HepG2 (cell line): ENCODE data around the gene LRRC74A. TPM values are rescaled to one million over a fixed set of nuclear protein-coding genes. Genes with fewer than 3 reads are reported as not detected.

Experiments
- DBP ChIP-seq: sonication (generic); formaldehyde crosslinking; IDR thresholded peaks from 2 replicates; pipeline ENCODE4 v1.4.0; 2020; ENCODE audit warnings: missing genetic modification reagents; ENCODE audit errors: not compliant biosample characterization
- ERF ChIP-seq: IDR thresholded peaks from 2 replicates; pipeline ENCODE4 v1.6.1; 2018; ENCODE audit warnings: missing biosample characterization, missing genetic modification reagents
- KAT8 ChIP-seq: IDR thresholded peaks from 2 replicates; pipeline ENCODE4 v1.6.1; 2016; ENCODE audit warnings: missing genetic modification reagents, missing compliant biosample characterization
- MAFF ChIP-seq: IDR thresholded peaks from 2 replicates; pipeline ENCODE4 v1.6.1; 2011; ENCODE audit warnings: low read depth, low read length, improper control_type of control experiment
- MTERF4 ChIP-seq: sonication (generic); formaldehyde crosslinking; IDR thresholded peaks from 2 replicates; pipeline ENCODE4 v1.8.0; 2023; ENCODE audit warnings: mild to moderate bottlenecking, missing genetic modification reagents
- NBN ChIP-seq: fragments of 450-650 bp; conservative IDR thresholded peaks from 2 replicates; pipeline ENCODE4 v1.6.1; 2017
- PAWR ChIP-seq: sonication (generic); formaldehyde crosslinking; IDR thresholded peaks from 2 replicates; pipeline ENCODE4 v1.4.0; 2020; ENCODE audit warnings: missing genetic modification reagents, mild to moderate bottlenecking, borderline replicate concordance
- PITX1 ChIP-seq: sonication (generic); formaldehyde crosslinking; IDR thresholded peaks from 2 replicates; pipeline ENCODE4 v1.5.1; 2020; ENCODE audit warnings: mild to moderate bottlenecking, missing genetic modification reagents
- RXRA ChIP-seq: sonication (generic); formaldehyde crosslinking; IDR thresholded peaks from 2 replicates; pipeline ENCODE4 v1.5.1; 2020; ENCODE audit warnings: missing genetic modification reagents
- SNAI1 ChIP-seq: sonication (generic); formaldehyde crosslinking; IDR thresholded peaks from 2 replicates; pipeline ENCODE4 v1.5.0; 2020; ENCODE audit warnings: mild to moderate bottlenecking, missing genetic modification reagents, borderline replicate concordance
- SP1 ChIP-seq, 2 experiments: fragments of 450-650 bp in 1 of 2; sonication (generic) in 1 of 2; formaldehyde crosslinking in 1 of 2; IDR thresholded peaks; 2 replicates each; pipeline versions ENCODE4 v1.4.0 to v1.6.1; 2016 to 2020; ENCODE audit warnings: missing genetic modification reagents in 1 of 2
- TBX2 ChIP-seq: sonication (generic); formaldehyde crosslinking; IDR thresholded peaks from 2 replicates; pipeline ENCODE4 v1.5.0; 2020; ENCODE audit warnings: missing genetic modification reagents, mild to moderate bottlenecking, borderline replicate concordance
- TFE3 ChIP-seq: IDR thresholded peaks from 2 replicates; pipeline ENCODE4 v1.6.1; 2016
- TIGD3 ChIP-seq: sonication (generic); formaldehyde crosslinking; IDR thresholded peaks from 2 replicates; pipeline ENCODE4 v1.5.1; 2020; ENCODE audit warnings: mild to moderate bottlenecking, missing genetic modification reagents, borderline replicate concordance
- ZNF331 ChIP-seq: sonication (generic); formaldehyde crosslinking; IDR thresholded peaks from 2 replicates; pipeline ENCODE4 v1.4.0; 2020; ENCODE audit warnings: missing genetic modification reagents
- ZNF629 ChIP-seq: sonication (generic); formaldehyde crosslinking; conservative IDR thresholded peaks from 2 replicates; pipeline ENCODE4 v1.5.0; 2020; ENCODE audit warnings: missing genetic modification reagents
- polyA plus RNA-seq, 8 experiments: library from polyadenylated mRNA; depleted of rRNA in 3 of 8; stranded (reverse) in 7 of 8; unstranded in 1 of 8; fragments of >200 nt; fragmentation: Illumina TruSeq in 4 of 8; extraction: Trizol in 4 of 8; gene quantifications; 2 replicates each; pipeline versions ENCODE4 v1.2.1 to v1.2.3, GENCODE V29; 2011 to 2016; ENCODE audit warnings: low read depth in 4 of 8, missing spikeins in 1 of 8, mixed read lengths in 1 of 8; ENCODE audit not compliant: insufficient read depth in 1 of 8
- total RNA-seq, 5 experiments: library from RNA; depleted of rRNA; stranded (reverse); fragments of >200 nt; fragmentation: Illumina TruSeq; extraction: Trizol; gene quantifications; 2 replicates each; pipeline ENCODE4 v1.2.3, GENCODE V29; 2016; ENCODE audit warnings: low read depth in 1 of 5
- TF ChIP-seq, protein P1 (sequence below), 2 experiments: sonication (generic) in 1 of 2; formaldehyde crosslinking in 1 of 2; IDR thresholded peaks; 2 replicates each; pipeline versions ENCODE4 v1.4.0 to v1.6.1; 2018 to 2020; ENCODE audit warnings: missing genetic modification reagents in 2 of 2, borderline replicate concordance in 1 of 2, low read depth in 1 of 2, mild to moderate bottlenecking in 1 of 2, missing biosample characterization in 1 of 2
- TF ChIP-seq, protein P2 (sequence below): sonication (generic); formaldehyde crosslinking; IDR thresholded peaks from 2 replicates; pipeline ENCODE4 v1.9.0; 2021; ENCODE audit warnings: missing genetic modification reagents, borderline replicate concordance
- TF ChIP-seq, protein P3 (sequence below): sonication (generic); formaldehyde crosslinking; IDR thresholded peaks from 2 replicates; pipeline ENCODE4 v1.8.0; 2022; ENCODE audit warnings: missing genetic modification reagents, mild to moderate bottlenecking, borderline replicate concordance

LRRC74A gene
- total and polyA plus RNA-seq, 2 of the 13 experiments (the other 11 are each of a cell fraction or from before 2014, with no cell fraction given) = not detected

DNA sequence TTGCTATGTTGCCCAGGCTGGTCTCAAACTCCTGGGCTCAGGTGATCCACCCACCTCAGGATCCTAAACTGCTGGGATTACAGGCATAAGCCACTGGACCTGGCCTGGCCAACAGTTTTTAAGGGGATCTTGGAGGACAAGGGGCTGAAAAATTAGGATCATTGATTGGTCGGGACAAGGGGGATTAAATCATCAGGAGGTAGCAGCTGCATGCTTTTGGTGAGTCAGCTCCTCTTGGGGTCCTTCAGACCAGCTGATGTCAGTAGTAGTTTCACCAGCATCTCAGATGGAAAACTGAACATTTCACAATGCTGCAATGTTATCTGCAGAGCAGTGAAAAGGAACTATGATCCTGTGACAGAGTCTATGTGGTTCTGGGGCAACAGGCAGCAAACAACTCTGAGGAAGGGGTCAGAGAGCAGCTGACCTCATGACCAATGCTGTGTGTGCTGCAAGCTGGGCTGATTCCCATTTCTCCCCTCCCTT is 6.3 kb downstream of the LRRC74A start (continued):
- TF ChIP-seq, protein P1, sequence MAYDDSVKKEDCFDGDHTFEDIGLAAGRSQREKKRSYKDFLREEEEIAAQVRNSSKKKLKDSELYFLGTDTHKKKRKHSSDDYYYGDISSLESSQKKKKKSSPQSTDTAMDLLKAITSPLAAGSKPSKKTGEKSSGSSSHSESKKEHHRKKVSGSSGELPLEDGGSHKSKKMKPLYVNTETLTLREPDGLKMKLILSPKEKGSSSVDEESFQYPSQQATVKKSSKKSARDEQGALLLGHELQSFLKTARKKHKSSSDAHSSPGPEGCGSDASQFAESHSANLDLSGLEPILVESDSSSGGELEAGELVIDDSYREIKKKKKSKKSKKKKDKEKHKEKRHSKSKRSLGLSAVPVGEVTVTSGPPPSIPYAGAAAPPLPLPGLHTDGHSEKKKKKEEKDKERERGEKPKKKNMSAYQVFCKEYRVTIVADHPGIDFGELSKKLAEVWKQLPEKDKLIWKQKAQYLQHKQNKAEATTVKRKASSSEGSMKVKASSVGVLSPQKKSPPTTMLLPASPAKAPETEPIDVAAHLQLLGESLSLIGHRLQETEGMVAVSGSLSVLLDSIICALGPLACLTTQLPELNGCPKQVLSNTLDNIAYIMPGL (CRISPR knock-in tag; IDR thresholded peaks at IDR 0.05; ENCODE audit: borderline replicate concordance in 1 of 2, low read depth in 1 of 2) = peak in 1 of 2 experiments; percentile 36; a peak in 1 of 4 replicates
- peak; percentile 53; the same call in 1 of the 2 replicates for TF ChIP-seq RXRA (CRISPR knock-in tag)
- peak; percentile 50; the same call in 1 of the 2 replicates for TF ChIP-seq PITX1 (CRISPR knock-in tag)
- no peak for TF ChIP-seq NBN
- TF ChIP-seq DBP (CRISPR knock-in tag) = no peak
- TF ChIP-seq TFE3 (CRISPR knock-in tag) = peak; percentile 86
- no peak for TF ChIP-seq PAWR (CRISPR knock-in tag)
- peak; percentile 52 for TF ChIP-seq MAFF
- no peak for TF ChIP-seq SNAI1 (CRISPR knock-in tag)
- TF ChIP-seq, protein P2, sequence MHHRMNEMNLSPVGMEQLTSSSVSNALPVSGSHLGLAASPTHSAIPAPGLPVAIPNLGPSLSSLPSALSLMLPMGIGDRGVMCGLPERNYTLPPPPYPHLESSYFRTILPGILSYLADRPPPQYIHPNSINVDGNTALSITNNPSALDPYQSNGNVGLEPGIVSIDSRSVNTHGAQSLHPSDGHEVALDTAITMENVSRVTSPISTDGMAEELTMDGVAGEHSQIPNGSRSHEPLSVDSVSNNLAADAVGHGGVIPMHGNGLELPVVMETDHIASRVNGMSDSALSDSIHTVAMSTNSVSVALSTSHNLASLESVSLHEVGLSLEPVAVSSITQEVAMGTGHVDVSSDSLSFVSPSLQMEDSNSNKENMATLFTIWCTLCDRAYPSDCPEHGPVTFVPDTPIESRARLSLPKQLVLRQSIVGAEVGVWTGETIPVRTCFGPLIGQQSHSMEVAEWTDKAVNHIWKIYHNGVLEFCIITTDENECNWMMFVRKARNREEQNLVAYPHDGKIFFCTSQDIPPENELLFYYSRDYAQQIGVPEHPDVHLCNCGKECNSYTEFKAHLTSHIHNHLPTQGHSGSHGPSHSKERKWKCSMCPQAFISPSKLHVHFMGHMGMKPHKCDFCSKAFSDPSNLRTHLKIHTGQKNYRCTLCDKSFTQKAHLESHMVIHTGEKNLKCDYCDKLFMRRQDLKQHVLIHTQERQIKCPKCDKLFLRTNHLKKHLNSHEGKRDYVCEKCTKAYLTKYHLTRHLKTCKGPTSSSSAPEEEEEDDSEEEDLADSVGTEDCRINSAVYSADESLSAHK (CRISPR knock-in tag) = no peak
- TF ChIP-seq ZNF331 (CRISPR knock-in tag) = peak; percentile 92
- TF ChIP-seq TBX2 (CRISPR knock-in tag) = peak; percentile 30; the same call in 1 of the 2 replicates
- TF ChIP-seq TIGD3 (CRISPR knock-in tag) = no peak
- peak; percentile 63; the same call in 1 of the 2 replicates for TF ChIP-seq ERF
- TF ChIP-seq, protein P3, sequence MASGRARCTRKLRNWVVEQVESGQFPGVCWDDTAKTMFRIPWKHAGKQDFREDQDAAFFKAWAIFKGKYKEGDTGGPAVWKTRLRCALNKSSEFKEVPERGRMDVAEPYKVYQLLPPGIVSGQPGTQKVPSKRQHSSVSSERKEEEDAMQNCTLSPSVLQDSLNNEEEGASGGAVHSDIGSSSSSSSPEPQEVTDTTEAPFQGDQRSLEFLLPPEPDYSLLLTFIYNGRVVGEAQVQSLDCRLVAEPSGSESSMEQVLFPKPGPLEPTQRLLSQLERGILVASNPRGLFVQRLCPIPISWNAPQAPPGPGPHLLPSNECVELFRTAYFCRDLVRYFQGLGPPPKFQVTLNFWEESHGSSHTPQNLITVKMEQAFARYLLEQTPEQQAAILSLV (CRISPR knock-in tag) = no peak
- 0 out of 2 replicates have a peak, but pooled peaks have one; percentile 28 for TF ChIP-seq KAT8
- no peak for TF ChIP-seq SP1 (IDR thresholded peaks at IDR 0.05)
- no peak for TF ChIP-seq SP1 (CRISPR knock-in tag; IDR thresholded peaks at IDR 0.05)
- TF ChIP-seq ZNF629 (CRISPR knock-in tag) = no peak
- TF ChIP-seq MTERF4 (CRISPR knock-in tag) = no peak
